ENCODE measurements around the gene SLC5A11.

- TF ChIP-seq CTCF (IDR thresholded peaks at IDR 0.05) (no peak), POLR2A (IDR thresholded peaks at IDR 0.05; ENCODE audit: low read depth) (no peak)
Observed at GRCh38 chr16:24816688-24817087, 29.1 kb upstream of the SLC5A11 start.
